Activated CD4-positive, alpha-beta T cell treated with anti-CD3 and anti-CD28 coated beads, Interleukin-2, amount 50 U/mL, for 48 hours (primary cell): ENCODE measurements around the gene SPDYE1.
"Not testable (repeated sequence)": the region's sequence is repeated elsewhere in the genome, so short reads cannot be mapped to it uniquely, and the experiment has no call there.

Source experiments
- DNase-seq, 2 experiments: peaks; one replicate each; pipeline ENCODE4 v3.0.0-alpha.2; 2020

Gene SPDYE1

DNA sequence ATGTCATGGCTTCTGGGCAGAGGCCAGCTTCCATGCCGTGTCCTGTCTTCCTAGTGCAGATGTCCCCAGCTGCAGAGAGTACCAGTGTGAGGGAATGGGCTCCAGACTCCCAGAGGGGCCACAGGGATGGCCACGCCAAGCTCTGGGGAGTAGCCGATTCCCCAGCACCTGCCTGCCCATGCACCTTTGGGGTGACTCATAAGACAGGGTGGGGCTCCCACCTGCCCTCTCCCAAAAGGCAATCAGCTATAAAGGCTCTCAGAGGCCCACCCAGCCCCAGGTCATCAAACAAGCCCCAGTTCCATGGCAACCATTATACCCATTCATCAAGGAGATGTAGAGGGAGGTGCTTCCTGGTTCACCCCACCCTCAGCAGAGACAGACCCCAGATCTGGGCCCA lies at the start of gene SPDYE1:
Gene SPDYE1 (plus strand): TSS at position 366 of the 400 bp plus-strand sequence. CDS start 2,053 bp downstream, outside the sequence.
- DNase-seq, result not testable (repeated sequence)

DNA sequence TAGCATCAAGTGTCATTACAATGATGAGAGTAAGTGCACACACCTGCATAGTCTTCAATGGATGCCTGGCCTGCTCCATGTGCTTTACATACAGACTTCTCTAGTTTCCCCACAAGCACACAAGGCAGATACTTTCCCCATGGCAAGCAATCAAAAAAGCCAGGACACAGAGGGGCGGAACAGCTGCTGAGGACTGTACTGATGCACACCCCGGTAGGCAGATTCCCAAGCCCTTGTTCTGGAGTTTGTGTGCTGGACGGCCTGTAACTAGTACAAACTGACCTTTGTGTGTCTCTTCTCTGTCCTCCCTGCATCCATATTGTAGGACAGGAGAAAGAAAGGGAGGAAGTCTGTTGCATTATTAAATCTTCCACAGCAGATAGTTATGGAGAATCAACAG lies 45.7 kb upstream of the SPDYE1 start:
- no peak for DNase-seq

GRCh38 chr7:43953071-43953470 lies 44.6 kb upstream of the SPDYE1 start:
- DNase-seq, result no peak

DNA sequence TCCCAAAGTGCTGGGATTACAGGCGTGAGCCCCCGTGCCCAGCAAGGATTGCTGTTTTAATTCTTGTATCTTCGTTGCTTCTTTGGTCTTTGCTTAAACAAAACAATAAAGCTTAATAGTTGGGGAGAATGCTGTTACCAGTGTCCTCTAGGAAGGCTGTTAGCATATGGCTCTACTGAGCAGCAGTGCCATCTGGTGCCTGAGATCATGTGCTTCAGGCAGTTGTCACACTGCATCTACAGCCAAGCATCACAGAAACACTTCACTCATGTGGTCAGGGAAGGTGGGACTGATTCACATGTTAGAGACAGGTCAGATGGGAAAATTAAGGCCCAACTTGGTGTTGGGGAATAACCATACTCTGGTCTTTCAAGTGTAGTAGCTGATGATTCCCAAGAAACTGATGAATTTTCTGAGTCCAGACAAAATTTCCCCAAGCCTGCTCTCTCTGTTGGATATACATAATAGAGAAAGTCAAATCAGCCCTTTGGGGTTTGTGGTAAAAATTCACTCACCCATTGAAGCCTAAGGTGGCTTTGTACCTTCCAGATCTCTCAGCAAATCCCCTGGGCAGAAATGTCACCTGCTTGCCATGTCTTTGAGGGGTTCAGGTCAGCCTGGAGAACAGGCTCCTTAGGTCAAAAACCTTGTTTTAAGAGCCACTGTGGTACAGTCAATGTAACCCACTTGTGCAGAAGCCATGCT lies 43.0 kb upstream of the SPDYE1 start:
- peak; percentile 15 to 18 for DNase-seq

GRCh38 chr7:43956027-43956426 lies 41.7 kb upstream of the SPDYE1 start:
- no peak for DNase-seq

- no peak for DNase-seq
Measured at GRCh38 chr7:43960933-43961332, 36.8 kb upstream of the SPDYE1 start.

DNA sequence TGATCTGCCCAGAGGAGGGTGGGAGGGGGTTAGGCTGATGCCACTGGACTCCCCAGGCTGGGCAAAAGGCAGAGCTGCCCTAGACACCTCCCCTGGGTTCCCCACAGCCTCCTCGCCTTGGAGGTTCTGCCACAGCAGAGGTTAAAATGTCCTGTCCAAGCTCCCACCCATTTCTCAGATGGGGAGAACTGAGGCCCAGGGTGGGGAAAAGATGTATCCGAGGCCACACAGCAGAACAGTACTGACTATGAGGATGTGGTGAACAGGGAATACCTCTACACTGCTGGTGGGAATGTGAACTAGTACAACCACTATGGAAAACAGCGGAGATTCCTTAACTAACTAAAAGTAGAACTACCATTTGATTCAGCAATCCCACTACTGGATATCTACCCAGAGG lies 31.3 kb upstream of the SPDYE1 start:
- not testable (repeated sequence) for DNase-seq

GRCh38 chr7:43968172-43969040 lies 29.3 kb upstream of the SPDYE1 start:
- DNase-seq, result not testable (repeated sequence)

- not testable (repeated sequence) for DNase-seq
Measured at GRCh38 chr7:43969586-43969985, 28.1 kb upstream of the SPDYE1 start.

- not testable (repeated sequence) for DNase-seq
Measured at GRCh38 chr7:43970698-43971097, 27.0 kb upstream of the SPDYE1 start.

DNA sequence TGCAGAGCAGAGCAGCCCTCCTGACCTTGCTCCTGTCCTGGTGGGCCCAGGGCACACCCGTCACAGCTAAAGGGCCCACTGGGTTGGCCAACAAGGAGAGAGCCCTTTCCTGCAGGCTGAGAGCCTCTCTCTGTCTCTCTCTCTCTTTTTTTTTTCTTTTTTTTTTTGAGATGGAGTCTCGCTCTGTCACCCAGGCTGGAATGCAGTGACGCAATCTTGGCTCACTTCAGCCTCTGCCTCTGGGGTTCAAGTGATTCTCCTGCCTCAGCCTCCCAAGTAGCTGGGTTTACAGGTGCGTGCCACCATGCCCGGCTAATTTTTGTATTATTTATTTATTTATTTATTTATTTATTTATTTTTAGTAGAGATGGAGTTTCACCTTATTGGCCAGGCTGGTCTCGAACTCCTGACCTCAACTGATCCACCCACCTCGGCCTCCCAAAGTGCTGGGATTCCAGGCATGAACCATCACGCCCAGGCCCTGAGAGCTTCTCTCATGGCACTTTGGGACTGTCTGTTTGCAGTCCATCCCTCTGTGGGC lies 23.6 kb upstream of the SPDYE1 start:
- not testable (repeated sequence) for DNase-seq

- DNase-seq, result not testable (repeated sequence)
Measured at GRCh38 chr7:43974725-43975482, 22.8 kb upstream of the SPDYE1 start.

- no peak for DNase-seq
Measured at GRCh38 chr7:43977525-43977924, 20.2 kb upstream of the SPDYE1 start.

DNA sequence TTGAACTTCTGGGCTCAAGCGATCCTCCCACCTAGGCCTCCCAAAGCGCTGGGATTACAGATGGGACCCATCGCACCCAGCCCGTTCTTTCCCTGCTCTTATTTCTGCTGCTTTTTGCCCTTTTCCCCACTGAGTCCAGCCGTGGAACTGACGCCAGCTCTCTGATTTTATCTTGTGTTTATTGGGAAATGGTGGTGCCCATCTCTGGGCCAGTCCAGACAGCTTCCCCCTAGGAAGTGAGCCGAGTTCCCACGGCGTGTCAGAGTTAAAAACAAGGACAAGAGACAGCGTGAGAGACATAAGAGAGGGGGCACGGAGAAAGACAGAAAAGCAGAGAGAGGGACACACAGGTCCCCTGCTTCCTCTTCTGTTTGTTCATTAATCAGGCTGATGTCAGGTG lies 19.6 kb upstream of the SPDYE1 start:
- DNase-seq, result not testable (repeated sequence)

GRCh38 chr7:43982848-43983247 lies 14.8 kb upstream of the SPDYE1 start:
- not testable (repeated sequence) for DNase-seq

- not testable (repeated sequence) for DNase-seq
Measured at GRCh38 chr7:43983736-43984135, 14.0 kb upstream of the SPDYE1 start.

GRCh38 chr7:43985904-43986864 lies 11.5 kb upstream of the SPDYE1 start:
- peak; percentile 91 to 93 for DNase-seq

DNA sequence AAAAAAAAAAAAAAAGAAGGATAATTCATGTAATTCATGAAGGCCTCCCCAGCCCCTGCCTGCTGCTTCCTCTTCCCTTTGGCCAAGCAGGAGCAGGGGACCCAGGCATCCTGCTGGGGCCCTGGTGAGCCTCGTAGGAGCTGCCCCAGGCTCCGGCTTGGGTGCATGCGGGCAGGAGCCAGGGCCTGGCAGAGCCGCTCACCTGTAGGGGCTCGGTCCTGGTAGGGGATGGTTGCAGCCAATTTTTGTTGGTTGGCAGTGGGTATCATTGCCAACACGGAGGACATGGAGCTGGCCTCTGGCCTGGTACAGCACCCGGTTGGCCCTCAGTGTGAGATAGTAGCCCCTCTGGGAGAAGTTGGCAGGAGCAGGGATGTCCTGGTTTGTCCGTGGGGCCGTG lies 10.2 kb upstream of the SPDYE1 start:
- not testable (repeated sequence) for DNase-seq

GRCh38 chr7:43990011-43990585 lies 7.6 kb upstream of the SPDYE1 start:
- not testable (repeated sequence) for DNase-seq

DNA sequence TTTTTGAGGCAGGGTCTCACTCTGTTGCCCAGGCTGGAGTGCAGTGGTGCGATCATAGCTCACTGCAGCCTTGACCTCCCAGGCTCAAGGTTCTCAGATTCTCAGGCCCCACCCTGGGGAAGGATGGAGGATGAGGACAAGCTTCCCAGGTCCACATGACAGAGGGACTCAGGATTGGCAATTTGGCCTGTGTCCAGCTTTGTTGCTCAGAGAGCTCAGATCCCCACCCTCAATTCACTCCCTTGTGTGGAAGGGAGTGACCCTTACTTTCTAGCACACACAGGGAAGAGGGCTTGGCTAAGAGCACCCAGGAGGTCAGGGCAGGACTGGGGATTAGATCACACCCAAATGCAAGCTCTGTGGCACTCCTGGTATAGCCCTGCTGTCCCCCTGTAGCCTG lies 6.9 kb upstream of the SPDYE1 start:
- not testable (repeated sequence) for DNase-seq

- peak in 1 of 2 experiments; percentile 19 for DNase-seq
Measured at GRCh38 chr7:43992896-43993295, 4.8 kb upstream of the SPDYE1 start.
